Endothelial cell of umbilical vein (primary cell): ENCODE data around the gene FCGBP. TPM values are rescaled to one million over a fixed set of nuclear protein-coding genes. Genes with fewer than 3 reads are reported as not detected.

Experiments used
- BruUV-seq: library from RNA; stranded (reverse); fragments of 400-500 nt; replicated peaks from 2 replicates; lab custom pipeline; 2021; lab: Mats Ljungman, UMichigan
- CTCF ChIA-PET: fragments of 300-600, 350-600 bp; sonication (Branson Sonifier 250); formaldehyde crosslinking; loops from one replicate; lab custom pipeline; 2021; ENCODE audit warnings: antibody characterized with exemption, inconsistent platforms; lab: Charles Lee
- POLR2A ChIA-PET: fragments of 300-600, 350-600 bp; sonication (Branson Sonifier 250); formaldehyde crosslinking; loops from one replicate; lab custom pipeline; 2021; ENCODE audit warnings: antibody characterized with exemption, inconsistent platforms; lab: Charles Lee
- DNase-seq: peaks from one replicate; pipeline ENCODE4 v3.0.0-alpha.2; 2011; ENCODE audit warnings: low read depth, low spot score
- FAIRE-seq: peaks from 2 replicates; lab custom pipeline; 2011; peaks lifted over from hg19 to GRCh38; lab: Jason Lieb, UNC
- H2AFZ ChIP-seq: 2 replicates; pipeline ENCODE4 v1.6.0; 2012; ENCODE audit warnings: low read depth, low read length, control low read depth, inconsistent platforms
- H3K27ac ChIP-seq: 2 replicates; pipeline ENCODE4 v1.5.1; 2011; ENCODE audit warnings: low read depth, mild to moderate bottlenecking, control low read depth, low read length, moderate library complexity; ENCODE audit not compliant: insufficient read depth
- H3K27me3 ChIP-seq, 2 experiments: 2 replicates each; pipeline versions ENCODE4 v1.6.0 to v1.6.1; 2011; ENCODE audit warnings: low read length in 2 of 2, mixed read lengths in 1 of 2; ENCODE audit not compliant: control insufficient read depth in 2 of 2, insufficient read depth in 2 of 2
- H3K36me3 ChIP-seq, 2 experiments: 2 replicates in 1 of 2; 3 replicates in 1 of 2; pipeline ENCODE4 v1.5.1; 2011; ENCODE audit warnings: low read length in 2 of 2, mild to moderate bottlenecking in 1 of 2, moderate library complexity in 1 of 2; ENCODE audit not compliant: control insufficient read depth in 2 of 2, insufficient read depth in 2 of 2; ENCODE audit errors: extremely low read depth in 1 of 2
- H3K4me1 ChIP-seq: 3 replicates; pipeline ENCODE4 v1.5.1; 2011; ENCODE audit warnings: mild to moderate bottlenecking, low read length; ENCODE audit not compliant: control insufficient read depth, insufficient read depth; ENCODE audit errors: extremely low read depth
- H3K4me2 ChIP-seq: 2 replicates; pipeline ENCODE4 v1.6.1; 2011; ENCODE audit warnings: low read length, control low read depth, mixed read lengths; ENCODE audit not compliant: insufficient read depth
- H3K4me3 ChIP-seq, 3 experiments: fragments of 200-600 bp in 1 of 3; sonication (generic), shearing (Covaris generic) in 1 of 3; replicated peaks in 1 of 3; 2 replicates each; pipeline ENCODE4 v1.5.1; 2011 to 2016; ENCODE audit warnings: control low read depth in 3 of 3, low read length in 3 of 3, mild to moderate bottlenecking in 2 of 3, inconsistent platforms in 1 of 3, low read depth in 1 of 3, moderate library complexity in 1 of 3; ENCODE audit not compliant: insufficient read depth in 1 of 3
- H3K79me2 ChIP-seq: 2 replicates; pipeline ENCODE4 v1.6.0; 2012; ENCODE audit warnings: low read length, inconsistent platforms; ENCODE audit not compliant: control insufficient read depth, insufficient read depth
- H3K9ac ChIP-seq: replicated peaks from 2 replicates; pipeline ENCODE3; 2011; ENCODE audit warnings: low read length, control low read depth; ENCODE audit not compliant: insufficient read depth; ENCODE audit errors: extremely low read depth
- H3K9me1 ChIP-seq: replicated peaks from 3 replicates; pipeline ENCODE4 v1.6.0; 2011; ENCODE audit warnings: mild to moderate bottlenecking, low read length; ENCODE audit not compliant: control insufficient read depth, insufficient read depth; ENCODE audit errors: extremely low read depth
- H3K9me3 ChIP-seq: replicated peaks from 2 replicates; pipeline ENCODE4 v1.5.1; 2012; ENCODE audit warnings: low read length, inconsistent platforms; ENCODE audit not compliant: control insufficient read depth, insufficient read depth
- H4K20me1 ChIP-seq: replicated peaks from 2 replicates; pipeline ENCODE3; 2011; ENCODE audit warnings: mild to moderate bottlenecking, low read length; ENCODE audit not compliant: control insufficient read depth, insufficient read depth; ENCODE audit errors: extremely low read depth
- EZH2 ChIP-seq: IDR thresholded peaks from 2 replicates; pipeline ENCODE4 v1.6.1; 2012; ENCODE audit warnings: borderline replicate concordance, low read depth, mild to moderate bottlenecking, moderate library complexity, low read length, inconsistent platforms; ENCODE audit not compliant: severe bottlenecking
- FOS ChIP-seq: IDR thresholded peaks from 2 replicates; pipeline ENCODE4 v1.6.1; 2011; ENCODE audit warnings: mild to moderate bottlenecking, low read length, moderate library complexity, borderline replicate concordance; ENCODE audit not compliant: insufficient read depth
- GATA2 ChIP-seq: IDR thresholded peaks from 2 replicates; pipeline ENCODE4 v1.7.0; 2011; ENCODE audit warnings: low read depth, mild to moderate bottlenecking, moderate library complexity, mixed read lengths, low read length; ENCODE audit not compliant: insufficient read length, insufficient read depth
- JUN ChIP-seq: IDR thresholded peaks from 2 replicates; pipeline ENCODE4 v1.6.1; 2011; ENCODE audit warnings: borderline replicate concordance, low read depth; ENCODE audit not compliant: insufficient read length, insufficient read depth
- MAX ChIP-seq: IDR thresholded peaks from 2 replicates; pipeline ENCODE4 v1.6.1; 2011; ENCODE audit not compliant: insufficient read depth, insufficient read length
- MYC ChIP-seq: IDR thresholded peaks from one replicate; pipeline ENCODE4 v1.6.1; 2011; ENCODE audit warnings: mild to moderate bottlenecking, low read depth, low read length
- POLR2A ChIP-seq: IDR thresholded peaks from 2 replicates; pipeline ENCODE4 v1.6.1; 2012; ENCODE audit warnings: low read depth, mild to moderate bottlenecking, control low read depth, low read length
- POLR2AphosphoS5 ChIP-seq: IDR thresholded peaks from 2 replicates; pipeline ENCODE4 v1.6.1; 2012; ENCODE audit warnings: low read depth, mild to moderate bottlenecking, control low read depth, low read length, moderate library complexity; ENCODE audit not compliant: insufficient read depth
- dilution Hi-C: fragments of 300-500 bp; cut with MboI; formaldehyde crosslinking; loops from one replicate; pipeline ENCODE4 v1.15.0; 2019; ENCODE audit warnings: low sequenced_read_pairs; ENCODE audit not compliant: extremely low pct_ligation_motif_present
- intact Hi-C: fragments of 100-400 bp; cut with micrococcal nuclease; formaldehyde crosslinking; loops from one replicate; pipeline ENCODE4 v1.10.0; 2022
- polyA plus RNA-seq, 4 experiments: library from polyadenylated mRNA; depleted of rRNA in 3 of 4; stranded (reverse) in 3 of 4; unstranded in 1 of 4; fragments of >200 nt; gene quantifications; 2 replicates each; pipeline versions ENCODE4 v1.2.1 to v1.2.3, GENCODE V29; 2011 to 2012; ENCODE audit warnings: missing spikeins in 1 of 4
- total RNA-seq: library from RNA; stranded (reverse); gene quantifications from 2 replicates; pipeline ENCODE4 v1.2.3, GENCODE V29; 2021
- TF ChIP-seq, protein P1 (sequence below), 2 donors: IDR thresholded peaks; 1 replicate in 1 of 2; 2 replicates in 1 of 2; pipeline ENCODE4 v1.5.1; 2011; ENCODE audit warnings: low read length in 2 of 2, mild to moderate bottlenecking in 2 of 2, moderate library complexity in 2 of 2, control low read depth in 1 of 2, inconsistent platforms in 1 of 2, low read depth in 1 of 2; ENCODE audit not compliant: insufficient read depth in 1 of 2; ENCODE audit errors: extremely low read depth in 1 of 2

The FCGBP gene
- total and polyA plus RNA-seq, 2 donors (not counting 3 experiments of a cell fraction or from before 2014, with no cell fraction given) = 0.01 TPM; not detected in 1

DNA sequence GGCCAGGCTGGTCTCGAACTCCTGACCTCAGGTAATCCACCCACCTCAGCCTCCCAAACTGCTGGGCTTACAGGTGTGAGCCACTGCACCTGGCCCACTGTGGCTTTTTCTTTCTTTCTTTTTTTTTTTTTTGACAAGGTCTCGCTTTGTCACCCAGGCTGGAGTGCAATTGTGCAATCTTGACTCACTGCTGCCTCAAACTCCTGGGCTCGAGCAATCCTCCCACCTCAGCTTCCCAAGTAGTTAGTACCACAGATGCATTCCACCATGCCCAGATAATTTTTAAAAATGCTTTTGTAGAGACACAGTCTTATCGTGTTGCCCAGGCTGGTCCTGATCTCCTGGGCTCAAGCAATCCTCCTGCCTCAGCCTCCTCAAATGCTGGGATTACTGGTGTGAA lies 12.1 kb upstream of the FCGBP start:
- no peak overlapping the region for H2AFZ ChIP-seq
- intact Hi-C loops (no loop called here), dilution Hi-C loops (no loop called here)
- H3K27me3 ChIP-seq = no peaks in the 10 kb centered on the region
- CTCF ChIA-PET = interaction anchor here (0.7 to 1.3 kb wide), 2 partner anchors 16 to 112 kb away, joined by 3 to 6 read pairs; no protein-coding TSS in a partner anchor
- no peaks in the 10 kb centered on the region for H3K36me3 ChIP-seq
- FAIRE-seq (no peak), DNase-seq (no peak)
- H3K4me3 ChIP-seq = no peak overlapping the region
- H3K9me3 ChIP-seq = no peaks in the 10 kb centered on the region
- no peaks in the 10 kb centered on the region for H3K79me2 ChIP-seq
- no peaks in the 10 kb centered on the region for H3K9me1 ChIP-seq
- no peak overlapping the region for H3K9ac ChIP-seq
- no peak overlapping the region for H3K27ac ChIP-seq
- no peak overlapping the region for H3K4me2 ChIP-seq
- no TSS peak for BruUV-seq
- POLR2A ChIA-PET = no interaction called here
- no peaks in the 10 kb centered on the region for H4K20me1 ChIP-seq
- no peak for TF ChIP-seq POLR2A
- TF ChIP-seq, protein P1, sequence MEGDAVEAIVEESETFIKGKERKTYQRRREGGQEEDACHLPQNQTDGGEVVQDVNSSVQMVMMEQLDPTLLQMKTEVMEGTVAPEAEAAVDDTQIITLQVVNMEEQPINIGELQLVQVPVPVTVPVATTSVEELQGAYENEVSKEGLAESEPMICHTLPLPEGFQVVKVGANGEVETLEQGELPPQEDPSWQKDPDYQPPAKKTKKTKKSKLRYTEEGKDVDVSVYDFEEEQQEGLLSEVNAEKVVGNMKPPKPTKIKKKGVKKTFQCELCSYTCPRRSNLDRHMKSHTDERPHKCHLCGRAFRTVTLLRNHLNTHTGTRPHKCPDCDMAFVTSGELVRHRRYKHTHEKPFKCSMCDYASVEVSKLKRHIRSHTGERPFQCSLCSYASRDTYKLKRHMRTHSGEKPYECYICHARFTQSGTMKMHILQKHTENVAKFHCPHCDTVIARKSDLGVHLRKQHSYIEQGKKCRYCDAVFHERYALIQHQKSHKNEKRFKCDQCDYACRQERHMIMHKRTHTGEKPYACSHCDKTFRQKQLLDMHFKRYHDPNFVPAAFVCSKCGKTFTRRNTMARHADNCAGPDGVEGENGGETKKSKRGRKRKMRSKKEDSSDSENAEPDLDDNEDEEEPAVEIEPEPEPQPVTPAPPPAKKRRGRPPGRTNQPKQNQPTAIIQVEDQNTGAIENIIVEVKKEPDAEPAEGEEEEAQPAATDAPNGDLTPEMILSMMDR (IDR thresholded peaks at IDR 0.05; ENCODE audit: extremely low read depth in 1 of 2, insufficient read depth in 1 of 2, low read depth in 1 of 2, low read length in 2 of 2) = no peak
- TF ChIP-seq GATA2 = no peak
- TF ChIP-seq FOS = no peak
- no peak for TF ChIP-seq EZH2
- TF ChIP-seq MYC = no peak
- TF ChIP-seq MAX = no peak
- TF ChIP-seq POLR2AphosphoS5 = no peak
- no peak for TF ChIP-seq JUN
- peaks cover 7% of the 10 kb centered on the region for H3K4me1 ChIP-seq
